ENCODE measurements around the gene S100Z. TPM values are rescaled to one million over a fixed set of nuclear protein-coding genes. Genes with fewer than 3 reads are reported as not detected.
A peak's percentile ranks its signal among the peaks of the same experiment; 100 is the strongest.
"Not testable (repeated sequence)": the region's sequence is repeated elsewhere in the genome, so short reads cannot be mapped to it uniquely, and the experiment has no call there.

The S100Z gene
- total RNA-seq, 4 donors from 2014 or later: not detected

DNA sequence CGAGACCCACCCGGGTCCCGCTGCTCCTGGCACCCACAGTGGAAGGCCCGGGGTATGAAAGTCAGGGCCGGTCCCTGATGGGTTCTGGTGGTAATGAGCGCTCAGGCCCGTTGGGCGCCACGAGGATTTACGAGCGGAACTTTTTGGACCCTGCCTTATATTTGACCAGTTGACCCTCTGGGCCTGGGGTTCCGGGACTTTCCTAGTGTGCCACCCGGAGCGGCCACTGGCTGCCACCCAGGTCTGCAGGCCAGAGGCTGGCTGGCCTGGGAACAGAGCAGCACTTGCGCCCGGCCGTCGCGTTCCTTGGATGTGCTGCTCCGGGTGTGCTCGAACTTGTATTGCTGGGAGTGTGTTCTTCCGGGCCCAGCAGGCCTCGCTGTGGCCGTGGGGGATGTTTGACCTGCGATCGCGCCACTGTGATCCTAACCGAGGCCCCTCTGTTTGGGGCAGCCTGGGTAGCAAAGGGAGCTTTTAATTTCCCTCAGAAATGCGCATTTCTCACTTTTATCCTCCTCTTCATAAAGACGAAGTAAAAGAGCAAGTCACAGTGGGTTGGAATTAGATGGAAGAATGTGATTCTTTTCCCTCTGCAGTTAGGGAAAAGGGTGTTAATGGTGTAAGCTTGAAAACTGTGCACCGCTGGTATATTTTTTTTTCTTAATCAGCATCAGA is 29.8 kb upstream of the S100Z start:
- TF ChIP-seq CTCF (IDR thresholded peaks at IDR 0.05) (no peak), POLR2AphosphoS5 (IDR thresholded peaks at IDR 0.05) (no peak), EP300 (IDR thresholded peaks at IDR 0.05) (no peak), POLR2A (IDR thresholded peaks at IDR 0.05) (no peak)
- 28% methylated on average over 28 of the region's 31 CpGs for WGBS
- H3K27me3 ChIP-seq: peaks cover 18% of the 10 kb centered on the region
- H3K27ac ChIP-seq: peak overlapping the region; percentile 87
- DNase-seq (ENCODE audit: low spot score in 2 of 2): no peak
- peak overlapping the region; percentile 76 for H3K4me3 ChIP-seq
- no peaks in the 10 kb centered on the region for H3K9me3 ChIP-seq
- H3K36me3 ChIP-seq: no peaks in the 10 kb centered on the region
- peaks cover 26% of the 10 kb centered on the region for H3K4me1 ChIP-seq

DNA sequence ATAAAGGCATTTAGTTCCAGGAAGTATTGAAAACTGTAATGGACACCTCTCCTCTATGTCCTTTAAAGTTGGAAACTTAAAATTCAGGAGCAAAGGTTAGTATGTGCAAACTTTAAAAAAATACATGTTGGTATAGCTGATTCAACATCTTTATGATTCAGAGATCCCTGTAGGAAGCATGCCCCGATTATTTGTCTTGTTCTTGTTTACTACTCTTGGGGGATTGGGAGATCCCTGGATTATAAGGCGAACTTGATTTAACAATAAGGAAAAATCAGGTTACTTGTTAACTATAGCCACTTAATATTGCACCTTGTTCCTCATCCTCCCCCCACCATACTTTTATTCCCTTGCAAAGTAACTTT is 29.3 kb upstream of the S100Z start:
- H3K4me3 ChIP-seq: peak overlapping the region; percentile 76
- H3K27ac ChIP-seq: no peak overlapping the region
- DNase-seq (ENCODE audit: low spot score in 2 of 2): no peak

GRCh38 chr5:76821136-76821535 is 28.7 kb upstream of the S100Z start:
- Histone ChIP-seq H3K4me1 (peaks cover 26% of the 10 kb centered on the region), H3K4me3 (no peak overlapping the region), H3K9me3 (no peaks in the 10 kb centered on the region), H3K27ac (no peak overlapping the region), H3K27me3 (peaks cover 18% of the 10 kb centered on the region), H3K36me3 (no peaks in the 10 kb centered on the region)
- DNase-seq (ENCODE audit: low spot score in 2 of 2): no peak
- WGBS: 76% methylated on average over 4 of the region's 4 CpGs
- TF ChIP-seq CTCF (IDR thresholded peaks at IDR 0.05): no peak
- TF ChIP-seq EP300 (IDR thresholded peaks at IDR 0.05): no peak
- no peak for TF ChIP-seq POLR2AphosphoS5 (IDR thresholded peaks at IDR 0.05)
- no peak for TF ChIP-seq POLR2A (IDR thresholded peaks at IDR 0.05)

More for the DNA sequence above, 29.3 kb upstream of the S100Z start:
- H3K4me1 ChIP-seq: peaks cover 26% of the 10 kb centered on the region
- TF ChIP-seq CTCF (IDR thresholded peaks at IDR 0.05) (no peak), POLR2A (IDR thresholded peaks at IDR 0.05) (no peak), EP300 (IDR thresholded peaks at IDR 0.05) (no peak), POLR2AphosphoS5 (IDR thresholded peaks at IDR 0.05) (no peak)
- H3K36me3 ChIP-seq: no peaks in the 10 kb centered on the region
- H3K9me3 ChIP-seq: no peaks in the 10 kb centered on the region
- H3K27me3 ChIP-seq: peaks cover 18% of the 10 kb centered on the region
- 55% methylated on average over 2 of the region's 2 CpGs for WGBS

GRCh38 chr5:76822105-76822731 is 27.6 kb upstream of the S100Z start:
- H3K27me3 ChIP-seq: peaks cover 18% of the 10 kb centered on the region
- peaks cover 29% of the 10 kb centered on the region for H3K4me1 ChIP-seq
- H3K36me3 ChIP-seq; H3K9me3 ChIP-seq; H3K4me3 ChIP-seq; H3K27ac ChIP-seq; DNase-seq (ENCODE audit: low spot score in 2 of 2): not testable (repeated sequence)
- 86% methylated on average over 7 of the region's 7 CpGs for WGBS

DNA sequence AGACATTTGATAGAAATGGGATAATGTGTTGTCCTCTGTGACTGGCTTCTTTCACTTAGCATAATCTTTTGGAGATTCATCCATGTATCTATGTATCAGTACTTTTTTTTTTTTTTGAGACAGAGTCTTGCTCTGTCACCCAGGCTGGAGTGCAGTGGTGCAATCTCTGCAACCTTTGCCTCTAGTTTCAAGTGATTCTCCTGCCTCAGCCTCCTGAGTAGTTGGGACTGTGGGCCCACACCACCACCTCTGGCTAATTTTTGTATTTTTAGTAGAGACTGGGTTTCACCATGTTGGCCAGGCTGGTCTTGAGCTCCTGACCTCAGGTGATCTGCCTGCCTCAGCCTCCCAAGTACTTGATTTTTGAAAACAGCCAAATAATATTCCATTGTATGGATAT is 23.4 kb upstream of the S100Z start:
- H3K27ac ChIP-seq; H3K4me3 ChIP-seq; H3K36me3 ChIP-seq; H3K4me1 ChIP-seq; H3K27me3 ChIP-seq; DNase-seq (ENCODE audit: low spot score in 2 of 2); H3K9me3 ChIP-seq: not testable (repeated sequence)

GRCh38 chr5:76831110-76831452 is 18.7 kb upstream of the S100Z start:
- WGBS: 24% methylated on average over 2 of the region's 2 CpGs
- no peak for DNase-seq (ENCODE audit: low spot score in 2 of 2)

More at GRCh38 chr5:76831110-76831452, 18.7 kb upstream of the S100Z start:
- H3K9me3 ChIP-seq: no peaks in the 10 kb centered on the region
- no peaks in the 10 kb centered on the region for H3K27me3 ChIP-seq
- H3K27ac ChIP-seq: no peak overlapping the region
- H3K4me3 ChIP-seq: no peak overlapping the region
- TF ChIP-seq POLR2A (IDR thresholded peaks at IDR 0.05) (no peak), POLR2AphosphoS5 (IDR thresholded peaks at IDR 0.05) (no peak), EP300 (IDR thresholded peaks at IDR 0.05) (no peak), CTCF (IDR thresholded peaks at IDR 0.05) (no peak)
- peaks cover 3% of the 10 kb centered on the region for H3K4me1 ChIP-seq
- H3K36me3 ChIP-seq: peaks cover 10% of the 10 kb centered on the region
